ENCODE results near the gene VWCE.

DNA sequence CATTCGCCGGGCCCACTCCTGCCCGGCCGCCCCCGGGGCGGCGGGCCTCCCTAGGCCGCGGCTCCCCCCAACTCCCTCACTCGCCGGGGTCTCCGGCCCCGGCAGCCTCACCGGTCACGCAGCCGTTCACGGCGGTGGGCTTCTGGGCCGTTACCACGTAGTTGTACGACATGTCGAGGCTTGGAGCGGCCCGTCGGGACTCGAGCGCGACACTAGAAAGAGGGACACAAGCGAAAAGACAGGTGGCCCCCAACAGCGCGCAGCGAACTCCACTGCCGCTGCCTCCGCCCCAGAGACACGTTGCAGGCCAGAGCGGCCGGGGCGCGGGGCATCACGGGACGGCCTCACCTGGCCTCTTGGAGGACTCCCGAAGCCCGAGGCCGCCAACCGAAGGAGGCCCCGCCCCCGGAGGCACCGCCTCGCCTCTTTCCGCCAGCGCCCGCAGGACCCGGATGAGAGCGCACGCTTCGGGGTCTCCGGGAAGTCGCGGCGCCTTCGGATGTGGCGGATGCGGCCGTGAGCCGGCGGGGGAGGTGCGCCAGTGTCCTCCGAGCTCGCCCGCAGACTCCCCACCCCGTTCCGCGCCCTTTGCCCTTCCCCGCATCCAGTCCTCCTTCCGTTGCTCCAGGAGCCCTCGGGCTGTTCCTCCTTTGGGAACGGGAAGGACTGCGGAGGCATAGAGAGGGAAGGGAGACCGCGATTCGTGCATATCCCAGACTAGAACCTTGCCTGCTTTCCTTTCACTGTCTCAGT lies 37.9 kb upstream of the VWCE start, which contains the start of the genes DDB1 and TKFC:
- no peak for TF ChIP-seq CTCF (IDR thresholded peaks at IDR 0.05)
- no peak for TF ChIP-seq TCF7L2 (IDR thresholded peaks at IDR 0.05; ENCODE audit: low read depth, low read length)
- TF ChIP-seq, protein P1, sequence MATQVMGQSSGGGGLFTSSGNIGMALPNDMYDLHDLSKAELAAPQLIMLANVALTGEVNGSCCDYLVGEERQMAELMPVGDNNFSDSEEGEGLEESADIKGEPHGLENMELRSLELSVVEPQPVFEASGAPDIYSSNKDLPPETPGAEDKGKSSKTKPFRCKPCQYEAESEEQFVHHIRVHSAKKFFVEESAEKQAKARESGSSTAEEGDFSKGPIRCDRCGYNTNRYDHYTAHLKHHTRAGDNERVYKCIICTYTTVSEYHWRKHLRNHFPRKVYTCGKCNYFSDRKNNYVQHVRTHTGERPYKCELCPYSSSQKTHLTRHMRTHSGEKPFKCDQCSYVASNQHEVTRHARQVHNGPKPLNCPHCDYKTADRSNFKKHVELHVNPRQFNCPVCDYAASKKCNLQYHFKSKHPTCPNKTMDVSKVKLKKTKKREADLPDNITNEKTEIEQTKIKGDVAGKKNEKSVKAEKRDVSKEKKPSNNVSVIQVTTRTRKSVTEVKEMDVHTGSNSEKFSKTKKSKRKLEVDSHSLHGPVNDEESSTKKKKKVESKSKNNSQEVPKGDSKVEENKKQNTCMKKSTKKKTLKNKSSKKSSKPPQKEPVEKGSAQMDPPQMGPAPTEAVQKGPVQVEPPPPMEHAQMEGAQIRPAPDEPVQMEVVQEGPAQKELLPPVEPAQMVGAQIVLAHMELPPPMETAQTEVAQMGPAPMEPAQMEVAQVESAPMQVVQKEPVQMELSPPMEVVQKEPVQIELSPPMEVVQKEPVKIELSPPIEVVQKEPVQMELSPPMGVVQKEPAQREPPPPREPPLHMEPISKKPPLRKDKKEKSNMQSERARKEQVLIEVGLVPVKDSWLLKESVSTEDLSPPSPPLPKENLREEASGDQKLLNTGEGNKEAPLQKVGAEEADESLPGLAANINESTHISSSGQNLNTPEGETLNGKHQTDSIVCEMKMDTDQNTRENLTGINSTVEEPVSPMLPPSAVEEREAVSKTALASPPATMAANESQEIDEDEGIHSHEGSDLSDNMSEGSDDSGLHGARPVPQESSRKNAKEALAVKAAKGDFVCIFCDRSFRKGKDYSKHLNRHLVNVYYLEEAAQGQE (IDR thresholded peaks at IDR 0.05; ENCODE audit: insufficient read depth in 1 of 2, low read depth in 2 of 2, low read length in 1 of 2): 0 out of 4 replicates have a peak, but pooled peaks of 1 of the 2 experiments have one; percentile 28
- peak; percentile 96 for TF ChIP-seq POLR2AphosphoS5 (IDR thresholded peaks at IDR 0.05; ENCODE audit: low read depth, low read length)
- TF ChIP-seq SIN3A (IDR thresholded peaks at IDR 0.05; ENCODE audit: borderline replicate concordance, insufficient read depth, low read depth, low read length): peak; percentile 78; the same call in 1 of the 2 replicates
